Testis (tissue), 3 donors: Measurements from ENCODE around the gene OR10G8. TPM values are rescaled to one million over a fixed set of nuclear protein-coding genes. Genes with fewer than 3 reads are reported as not detected.
A peak's percentile ranks its signal among the peaks of the same experiment; 100 is the strongest.

Experiments used
- DNase-seq: peaks from one replicate; pipeline ENCODE4 v3.0.0-alpha.2; 2019
- H3K27ac ChIP-seq, 2 donors: fragments of 200-600 bp; sonication (generic); one replicate each; pipeline ENCODE4 v1.5.1; 2019
- H3K27me3 ChIP-seq: fragments of 200-600 bp; sonication (generic); one replicate; pipeline ENCODE4 v1.5.1; 2019
- H3K36me3 ChIP-seq: fragments of 200-600 bp; sonication (generic); one replicate; pipeline ENCODE4 v1.5.1; 2017; ENCODE audit warnings: low read depth; ENCODE audit errors: missing control alignments
- H3K4me1 ChIP-seq: fragments of 200-600 bp; sonication (generic); one replicate; pipeline ENCODE4 v1.5.1; 2019
- H3K4me3 ChIP-seq, 2 donors: fragments of 200-600 bp; sonication (generic); one replicate each; pipeline ENCODE4 v1.5.1; 2017 to 2019
- H3K9me3 ChIP-seq: fragments of 200-600 bp; sonication (generic); one replicate; pipeline ENCODE4 v1.5.1; 2017
- CTCF ChIP-seq, 3 experiments: fragments of 450-650 bp in 2 of 3; fragments of 200-600 bp in 1 of 3; sonication (generic) in 1 of 3; IDR thresholded peaks; one replicate each; pipeline ENCODE4 v1.5.1; 2016 to 2019; ENCODE audit warnings: antibody characterized with exemption in 3 of 3, mild to moderate bottlenecking in 2 of 3, moderate library complexity in 1 of 3
- POLR2A ChIP-seq: fragments of 450-650 bp; IDR thresholded peaks from one replicate; pipeline ENCODE4 v1.6.1; 2017; ENCODE audit warnings: antibody characterized with exemption, mild to moderate bottlenecking, moderate library complexity
- WGBS, 2 donors: methylation state at CpG; one replicate each; pipeline ENCODE4 v1.1.5; 2018; 5-methylcytosine and 5-hydroxymethylcytosine counted together
- intact Hi-C: fragments of 100-400 bp; cut with DNase I; formaldehyde crosslinking; loops from one replicate; pipeline ENCODE4 v1.15.1; 2023; ENCODE audit warnings: low total_unique reads
- polyA plus RNA-seq: library from polyadenylated mRNA; stranded (reverse); fragments of 350-450 nt; fragmentation: Illumina TruSeq; extraction: RNeasy Lipid Tissue Mini Kit (QIAGEN cat#74804); gene quantifications from one replicate; pipeline ENCODE4 v1.2.3, GENCODE V29; 2014; ENCODE audit warnings: low read depth, low replicate concordance; ENCODE audit not compliant: insufficient read depth
- total RNA-seq, 2 donors: library from RNA; depleted of rRNA; stranded (reverse); fragments of >200 nt; gene quantifications; one replicate each; pipeline ENCODE4 v1.2.3, GENCODE V29; 2016

OR10G8 gene
- total and polyA plus RNA-seq, 3 donors from 2014 or later = 1.7 to 5.8 TPM; not detected in 1

GRCh38 chr11:124071623-124071948, 45.0 kb downstream of the OR10G8 start:
- no peak for DNase-seq
- Histone ChIP-seq H3K36me3 (no peaks in the 10 kb centered on the region), H3K9me3 (no peaks in the 10 kb centered on the region), H3K4me3 (no peak overlapping the region), H3K4me1 (peaks cover 9% of the 10 kb centered on the region), H3K27ac (no peak overlapping the region), H3K27me3 (no peaks in the 10 kb centered on the region)
- WGBS, 2 donors = 44 to 77% methylated on average over 4 of the region's 4 CpGs
- TF ChIP-seq POLR2A = no peak
- no peak for TF ChIP-seq CTCF (IDR thresholded peaks at IDR 0.05)
- intact Hi-C loops = no loop called here

GRCh38 chr11:124072147-124072546, 45.5 kb downstream of the OR10G8 start:
- intact Hi-C loops = no loop called here
- no peak for DNase-seq
- Histone ChIP-seq H3K27ac (no peak overlapping the region), H3K4me1 (peaks cover 9% of the 10 kb centered on the region), H3K36me3 (no peaks in the 10 kb centered on the region), H3K4me3 (no peak overlapping the region), H3K9me3 (no peaks in the 10 kb centered on the region), H3K27me3 (no peaks in the 10 kb centered on the region)
- TF ChIP-seq CTCF (IDR thresholded peaks at IDR 0.05) (no peak), POLR2A (no peak)
- WGBS, 2 donors = 63 to 74% methylated on average over 8 of the region's 8 CpGs

- H3K36me3 ChIP-seq = no peaks in the 10 kb centered on the region
- TF ChIP-seq CTCF (IDR thresholded peaks at IDR 0.05) (no peak), POLR2A (no peak)
- no peaks in the 10 kb centered on the region for H3K9me3 ChIP-seq
- WGBS, 2 donors = 77 to 87% methylated on average over 4 to 5 of the region's 5 CpGs
- no peaks in the 10 kb centered on the region for H3K27me3 ChIP-seq
- no peak for DNase-seq
- H3K4me3 ChIP-seq = no peak overlapping the region
- H3K4me1 ChIP-seq = peaks cover 9% of the 10 kb centered on the region
- intact Hi-C loops = no loop called here
- no peak overlapping the region for H3K27ac ChIP-seq
Observed at GRCh38 chr11:124074554-124074953, 48.0 kb downstream of the OR10G8 start.

GRCh38 chr11:124075492-124075840, 48.9 kb downstream of the OR10G8 start:
- DNase-seq = no peak
- peak overlapping the region; percentile 47 to 69 for H3K4me3 ChIP-seq
- H3K27ac ChIP-seq = peak overlapping the region; percentile 59 to 64
- H3K9me3 ChIP-seq = no peaks in the 10 kb centered on the region
- WGBS, 2 donors = 48% methylated on average over 6 of the region's 6 CpGs; no CpG with 5 or more reads in 1 of the 2 donors
- TF ChIP-seq POLR2A (no peak), CTCF (IDR thresholded peaks at IDR 0.05) (no peak)
- no peaks in the 10 kb centered on the region for H3K27me3 ChIP-seq
- no peaks in the 10 kb centered on the region for H3K36me3 ChIP-seq
- intact Hi-C loops = no loop called here
- H3K4me1 ChIP-seq = peaks cover 9% of the 10 kb centered on the region

GRCh38 chr11:124075841-124076651, 49.4 kb downstream of the OR10G8 start:
- 0 to 4% methylated on average over 10 to 33 of the region's 36 CpGs for WGBS, 2 donors
- intact Hi-C loops = no loop called here

More at GRCh38 chr11:124075841-124076651, 49.4 kb downstream of the OR10G8 start:
- peaks cover 9% of the 10 kb centered on the region for H3K4me1 ChIP-seq
- H3K9me3 ChIP-seq = no peaks in the 10 kb centered on the region
- DNase-seq = peak; percentile 78
- no peaks in the 10 kb centered on the region for H3K27me3 ChIP-seq
- peak overlapping the region; percentile 59 to 64 for H3K27ac ChIP-seq
- no peaks in the 10 kb centered on the region for H3K36me3 ChIP-seq
- no peak for TF ChIP-seq POLR2A
- TF ChIP-seq CTCF (IDR thresholded peaks at IDR 0.05) = no peak
- peak overlapping the region; percentile 47 to 69 for H3K4me3 ChIP-seq
